ENCODE measurements around the gene ARHGAP26. TPM values are rescaled to one million over a fixed set of nuclear protein-coding genes. Genes with fewer than 3 reads are reported as not detected.
A peak's percentile ranks its signal among the peaks of the same experiment; 100 is the strongest.

ARHGAP26 gene
- total RNA-seq, 6 experiments from 2014 or later, result 6.7 to 14.5 (median 8.3) TPM

DNA sequence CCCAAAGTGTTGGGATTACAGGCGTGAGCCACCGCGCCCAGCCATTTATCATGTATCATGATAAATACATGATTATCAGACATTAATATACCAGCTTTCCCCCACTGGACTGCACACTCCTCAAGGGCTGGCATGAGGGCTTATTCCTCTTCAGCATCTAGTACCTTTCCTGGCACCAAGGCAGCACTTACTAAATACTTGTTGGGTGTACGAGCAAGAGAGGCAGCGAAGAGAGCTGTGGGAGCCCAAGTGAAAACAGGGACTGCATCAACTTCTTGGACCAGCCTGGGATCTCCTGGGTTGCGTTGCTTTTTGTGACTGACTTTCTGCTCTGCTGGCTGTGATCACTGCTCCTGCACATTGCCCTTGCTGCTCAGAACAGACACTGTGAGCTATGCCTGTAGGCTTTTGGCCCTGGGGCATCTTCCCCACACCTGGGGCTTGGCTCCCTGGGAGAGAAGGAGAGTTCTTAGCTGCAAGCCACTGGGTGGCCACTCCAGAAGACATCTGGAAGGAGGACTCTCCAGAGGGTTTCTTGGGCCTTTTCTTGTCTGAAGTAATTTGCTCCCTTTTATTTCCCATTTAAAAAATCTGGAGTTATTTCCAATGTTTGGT, 409.1 kb downstream of the ARHGAP26 start:
- H3K4me1 ChIP-seq, result peaks cover 0 to 23% (median 9%) of the 10 kb centered on the region in 4 donors
- H3K4me3 ChIP-seq, result no peak overlapping the region
- no peak overlapping the region for H3K27ac ChIP-seq
- no peaks in the 10 kb centered on the region for H3K9me3 ChIP-seq
- no peaks in the 10 kb centered on the region for H3K36me3 ChIP-seq
- no peaks in the 10 kb centered on the region for H3K27me3 ChIP-seq
- TF ChIP-seq CTCF (IDR thresholded peaks at IDR 0.05) (no peak), POLR2A (IDR thresholded peaks at IDR 0.05) (no peak)
- 100% methylated on average over 5 of the region's 6 CpGs for WGBS (ENCODE audit: insufficient coverage, low coverage, low lambda C conversion rate, missing lambda C conversion rate)
- intact Hi-C loops (cut with DNase I), result no loop called here
- DNase-seq (no peak), ATAC-seq (no peak)

DNA sequence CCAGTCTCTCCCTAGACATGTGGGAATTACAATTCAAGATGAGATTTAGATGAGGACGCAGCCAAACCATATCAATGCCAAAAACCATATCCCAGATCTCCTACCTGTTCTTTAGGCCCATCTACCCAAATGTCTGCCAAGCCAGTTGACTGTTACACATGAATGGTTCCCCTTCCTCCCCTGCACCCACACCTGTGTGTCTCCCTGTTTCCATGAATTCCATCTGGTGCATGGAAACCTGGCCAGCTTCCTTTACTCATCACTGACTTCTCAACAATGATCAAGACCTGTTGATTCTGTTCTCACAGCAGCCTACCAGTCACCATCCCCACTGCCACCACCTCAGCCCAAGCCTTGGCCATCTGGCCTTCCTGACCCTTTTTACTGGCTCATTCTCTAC, 410.6 kb downstream of the ARHGAP26 start:
- no peak for TF ChIP-seq POLR2A (IDR thresholded peaks at IDR 0.05)
- no peak for TF ChIP-seq CTCF (IDR thresholded peaks at IDR 0.05)
- no peak for ATAC-seq
- Histone ChIP-seq H3K4me3 (no peak overlapping the region), H3K4me1 (peaks cover 0 to 26% (median 9%) of the 10 kb centered on the region in 4 donors), H3K27ac (no peak overlapping the region), H3K36me3 (no peaks in the 10 kb centered on the region), H3K9me3 (no peaks in the 10 kb centered on the region), H3K27me3 (no peaks in the 10 kb centered on the region)
- WGBS (ENCODE audit: insufficient coverage, low coverage, low lambda C conversion rate, missing lambda C conversion rate), result 100% methylated on average over 1 of the region's 1 CpG
- no peak for DNase-seq
- intact Hi-C loops (cut with DNase I), result no loop called here

- ATAC-seq (peak in 1 of 4 donors; percentile 42), DNase-seq (no peak)
- Histone ChIP-seq H3K4me3 (no peak overlapping the region), H3K4me1 (peaks cover 0 to 26% (median 9%) of the 10 kb centered on the region in 4 donors), H3K9me3 (no peaks in the 10 kb centered on the region), H3K36me3 (no peaks in the 10 kb centered on the region), H3K27ac (no peak overlapping the region), H3K27me3 (no peaks in the 10 kb centered on the region)
- WGBS (ENCODE audit: insufficient coverage, low coverage, low lambda C conversion rate, missing lambda C conversion rate), result 67% methylated on average over 3 of the region's 3 CpGs
- TF ChIP-seq CTCF (IDR thresholded peaks at IDR 0.05) (no peak), POLR2A (IDR thresholded peaks at IDR 0.05) (no peak)
- intact Hi-C loops (cut with DNase I), result no loop called here
Observed at GRCh38 chr5:143181173-143181572, 411.0 kb downstream of the ARHGAP26 start.

DNA sequence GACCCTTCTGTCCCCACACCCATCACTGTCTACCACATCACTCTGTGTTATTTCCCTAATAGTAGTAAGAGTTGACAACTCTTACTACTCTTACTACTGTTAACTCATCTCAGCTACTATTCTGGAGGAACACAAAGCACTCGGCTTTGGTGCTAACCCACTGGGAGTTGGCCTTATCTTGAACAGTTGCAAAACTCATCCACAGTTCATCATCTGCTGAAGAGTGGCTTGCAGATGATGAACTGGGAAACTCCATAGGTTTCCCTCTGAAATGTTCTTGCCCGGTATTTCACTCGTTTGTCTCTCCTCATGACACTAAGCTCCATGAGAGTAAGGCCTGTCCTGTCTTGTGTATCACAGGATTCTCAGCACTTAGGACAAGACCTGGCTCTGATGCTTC, 411.9 kb downstream of the ARHGAP26 start:
- no peak for ATAC-seq

More for the DNA sequence above, 411.9 kb downstream of the ARHGAP26 start:
- Histone ChIP-seq H3K27me3 (no peaks in the 10 kb centered on the region), H3K36me3 (no peaks in the 10 kb centered on the region), H3K4me1 (peaks cover 0 to 26% (median 9%) of the 10 kb centered on the region in 4 donors), H3K9me3 (no peaks in the 10 kb centered on the region), H3K4me3 (no peak overlapping the region), H3K27ac (peak overlapping the region in 1 of 3 donors; percentile 63)
- WGBS (ENCODE audit: insufficient coverage, low coverage, low lambda C conversion rate, missing lambda C conversion rate), result 77% methylated on average over 3 of the region's 3 CpGs
- DNase-seq, result no peak
- intact Hi-C loops (cut with DNase I), result no loop called here
- TF ChIP-seq POLR2A (IDR thresholded peaks at IDR 0.05) (no peak), CTCF (IDR thresholded peaks at IDR 0.05) (no peak)
